CD4-positive, alpha-beta T cell treated with Interleukin-6 at 100 ng/mL for 8 hours (primary cell): Measurements from ENCODE around the gene ZNF70.

ENCODE experiments used
- DNase-seq: peaks from one replicate; pipeline ENCODE4 v3.0.0-alpha.2; 2020; ENCODE audit warnings: mixed read lengths, low spot score

Gene ZNF70

DNA sequence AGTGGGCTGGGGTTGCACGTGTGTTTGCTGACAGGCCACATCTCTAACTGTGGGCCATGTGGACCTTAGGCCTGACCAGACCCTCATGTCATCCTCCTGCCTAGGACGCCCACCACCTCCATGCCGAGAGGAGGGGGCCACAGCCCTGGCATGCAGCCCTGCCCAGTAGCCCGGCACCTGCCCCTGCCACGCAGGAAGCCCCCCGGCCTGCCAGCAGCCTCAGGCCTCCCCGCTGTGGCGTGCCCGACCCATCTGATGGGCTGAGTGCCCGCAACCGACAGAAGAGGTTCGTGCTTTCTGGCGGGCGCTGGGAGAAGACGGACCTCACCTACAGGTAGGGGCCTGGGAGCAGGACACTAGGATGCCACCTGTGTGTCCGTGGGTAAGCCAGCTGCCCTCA is 28.2 kb upstream of the ZNF70 start:
- no peak for DNase-seq

DNA sequence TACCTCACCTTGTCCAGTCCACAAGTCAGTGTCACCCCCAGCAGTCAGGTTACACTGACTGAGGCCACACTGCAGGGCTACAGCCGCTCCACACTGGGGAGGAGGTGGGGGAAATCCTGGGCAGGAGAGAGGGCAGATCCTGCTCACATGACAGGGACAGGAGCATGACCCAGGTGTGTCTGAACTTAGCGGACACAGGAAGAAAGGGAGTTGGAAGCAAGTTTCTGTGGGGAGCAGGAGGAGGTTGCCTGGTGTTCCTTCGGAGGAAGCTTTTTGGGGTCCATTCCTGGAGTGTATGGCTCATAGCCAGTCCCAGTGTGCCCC is 27.6 kb upstream of the ZNF70 start:
- DNase-seq, result no peak

DNA sequence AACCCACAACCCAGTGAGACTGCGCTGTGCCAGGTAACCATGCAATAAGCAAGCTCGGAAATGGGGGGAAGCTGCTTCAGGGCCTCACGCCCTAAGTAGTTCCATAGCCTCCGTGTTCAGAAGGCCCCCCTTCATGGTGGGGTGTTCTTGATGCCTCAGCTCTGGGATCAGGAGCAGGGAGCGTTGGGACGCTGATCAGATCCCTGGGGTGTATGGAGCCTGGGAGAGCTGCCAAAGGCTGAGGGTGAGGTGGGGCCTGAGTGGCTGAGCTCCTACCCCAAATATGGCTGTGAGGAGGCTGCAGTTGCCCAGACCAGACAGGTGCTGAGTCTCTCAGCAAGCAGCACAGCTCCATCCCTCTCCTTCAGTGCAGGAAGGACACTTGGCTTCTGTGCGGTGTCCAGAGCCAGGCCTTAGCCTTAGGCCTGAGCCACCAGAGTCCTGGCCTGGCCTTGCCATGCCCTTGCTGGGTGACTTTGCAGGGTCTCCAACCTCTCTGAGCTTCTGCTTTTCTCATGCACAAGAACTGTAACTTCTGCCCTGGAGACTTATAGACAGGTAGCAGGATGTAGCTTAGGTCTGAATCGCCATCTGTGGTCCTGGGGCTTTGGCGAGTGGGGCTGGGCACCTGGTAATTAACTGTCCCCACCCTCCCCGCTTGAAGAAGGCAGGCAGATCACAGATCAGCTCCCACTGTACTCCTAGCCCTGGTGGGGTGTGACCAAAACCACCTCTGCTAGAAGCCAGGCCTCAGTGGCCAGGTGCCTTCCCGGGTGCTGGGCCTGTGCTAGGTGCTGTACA is 27.1 kb upstream of the ZNF70 start:
- no peak for DNase-seq

DNA sequence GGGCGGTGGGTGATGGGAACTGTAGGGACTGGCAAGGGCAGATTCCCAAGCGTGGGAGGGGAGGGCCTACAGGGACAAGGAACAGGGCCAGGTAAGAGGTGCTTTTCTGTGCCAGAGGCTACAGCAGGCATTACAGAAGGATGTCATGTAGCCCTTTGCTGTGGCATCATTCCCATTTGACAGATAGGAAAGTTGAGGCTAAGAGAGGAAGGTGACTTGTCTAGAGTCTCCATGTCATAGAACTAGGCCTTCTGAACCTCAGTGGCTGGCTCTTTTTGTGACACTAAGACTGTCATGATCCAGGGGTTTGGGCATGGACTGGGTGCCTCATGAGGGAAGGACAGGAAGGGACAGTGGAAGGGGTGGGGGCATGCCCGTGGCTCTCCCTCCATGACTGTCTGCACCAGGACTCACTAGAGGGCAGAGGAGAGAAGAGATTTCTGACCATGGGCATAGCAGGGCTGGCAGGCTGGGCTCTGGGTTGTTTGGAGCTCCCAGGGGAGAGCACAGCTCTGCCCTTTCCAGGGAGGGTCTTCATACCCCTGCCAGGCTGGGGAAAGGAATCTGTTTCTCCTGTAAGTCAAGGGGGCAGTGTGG is 25.0 kb upstream of the ZNF70 start:
- no peak for DNase-seq

DNA sequence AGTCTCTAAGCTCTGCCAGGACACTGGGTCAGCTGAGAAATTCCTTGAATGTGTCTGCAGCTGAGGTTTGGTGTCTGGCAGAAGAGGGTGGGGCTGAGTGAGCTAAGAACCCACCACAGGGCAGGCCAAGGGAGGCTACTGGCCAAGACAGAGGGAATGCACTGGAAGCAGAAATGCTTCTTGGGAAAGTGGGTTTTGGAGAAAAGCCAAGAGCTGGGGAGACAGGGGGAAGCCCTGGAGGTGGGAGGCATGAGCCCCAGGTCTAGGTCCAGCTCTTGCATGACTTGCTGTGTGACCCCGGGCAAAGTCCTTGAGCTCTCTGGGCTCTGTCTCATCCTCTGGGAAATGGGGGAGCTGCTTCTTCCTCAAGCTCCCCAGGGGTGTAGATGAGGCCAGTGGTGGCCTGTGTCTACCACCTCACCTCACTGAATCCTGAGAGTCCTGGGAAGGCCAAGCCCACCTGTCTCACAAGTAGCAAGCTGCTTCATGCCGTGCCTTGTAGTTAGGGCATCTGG is 24.1 kb upstream of the ZNF70 start:
- DNase-seq, result no peak

DNA sequence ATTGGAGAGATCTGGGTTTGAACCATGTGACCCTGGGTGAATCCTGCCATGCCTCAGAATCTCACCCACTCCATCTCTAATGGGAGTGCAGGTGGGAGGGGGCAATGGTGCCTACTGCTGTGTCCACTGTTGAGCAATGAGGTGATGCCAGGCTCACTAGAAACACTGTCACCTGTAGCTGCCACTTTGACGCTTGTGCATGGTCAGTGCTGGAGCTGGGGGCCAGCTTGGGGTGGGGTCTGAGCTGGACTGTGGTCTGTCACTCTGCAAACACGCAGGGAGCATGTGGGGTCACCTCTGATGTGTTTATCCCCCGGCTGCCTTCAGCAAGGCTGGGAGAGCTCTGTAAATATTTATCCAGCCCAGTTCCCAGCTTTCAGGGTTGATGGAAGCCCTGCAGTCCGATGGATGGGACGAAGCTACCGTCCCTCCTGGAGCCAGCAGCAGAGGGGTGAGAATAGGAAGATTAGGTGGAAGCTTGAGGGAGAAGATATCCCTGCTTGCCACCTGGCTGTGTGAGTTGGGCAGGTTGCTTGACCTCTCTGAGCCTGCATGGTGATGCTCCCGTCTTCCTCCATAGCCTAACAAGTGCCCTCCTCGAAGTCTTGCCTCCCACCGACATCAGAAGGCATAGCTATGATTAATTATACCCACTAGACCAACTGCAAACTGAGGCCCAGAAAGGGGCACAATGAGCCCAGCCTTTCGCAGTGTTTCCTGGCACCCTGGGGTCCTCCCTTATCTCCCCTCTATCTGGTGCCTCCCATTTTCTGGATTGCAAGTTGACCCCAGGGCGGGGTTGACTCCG is 23.4 kb upstream of the ZNF70 start:
- DNase-seq, result no peak

DNA sequence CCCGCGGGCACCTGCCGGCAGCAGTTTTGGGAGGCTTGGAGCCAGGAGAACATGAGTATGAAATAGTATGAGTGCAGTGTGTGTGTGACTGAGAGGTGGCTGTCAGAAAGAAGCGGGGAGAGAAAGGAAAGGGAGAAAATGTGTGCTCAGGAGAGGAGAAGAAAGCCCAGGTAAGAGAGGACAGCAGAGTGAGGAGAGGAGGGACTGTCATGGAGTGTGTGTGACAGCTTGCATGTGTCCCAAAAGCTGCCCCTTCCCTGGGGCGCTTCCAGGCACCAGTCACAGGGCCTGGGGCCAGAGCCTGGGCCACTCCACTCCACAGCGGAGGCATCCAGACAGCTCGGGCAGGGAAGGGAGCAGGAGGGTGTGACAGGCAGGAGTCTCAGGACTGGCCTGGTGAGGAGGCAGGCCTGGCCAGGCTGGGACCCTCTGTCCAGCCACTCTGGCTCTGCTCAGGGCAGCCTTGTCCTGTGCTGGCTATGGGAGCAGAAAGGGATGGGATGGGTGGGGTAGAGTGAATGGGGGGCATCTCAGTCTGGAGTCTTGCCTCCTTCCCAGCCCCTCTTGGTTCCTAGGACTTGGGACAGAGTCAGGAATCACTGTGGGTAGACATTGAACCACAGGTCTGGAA is 22.7 kb upstream of the ZNF70 start:
- no peak for DNase-seq

DNA sequence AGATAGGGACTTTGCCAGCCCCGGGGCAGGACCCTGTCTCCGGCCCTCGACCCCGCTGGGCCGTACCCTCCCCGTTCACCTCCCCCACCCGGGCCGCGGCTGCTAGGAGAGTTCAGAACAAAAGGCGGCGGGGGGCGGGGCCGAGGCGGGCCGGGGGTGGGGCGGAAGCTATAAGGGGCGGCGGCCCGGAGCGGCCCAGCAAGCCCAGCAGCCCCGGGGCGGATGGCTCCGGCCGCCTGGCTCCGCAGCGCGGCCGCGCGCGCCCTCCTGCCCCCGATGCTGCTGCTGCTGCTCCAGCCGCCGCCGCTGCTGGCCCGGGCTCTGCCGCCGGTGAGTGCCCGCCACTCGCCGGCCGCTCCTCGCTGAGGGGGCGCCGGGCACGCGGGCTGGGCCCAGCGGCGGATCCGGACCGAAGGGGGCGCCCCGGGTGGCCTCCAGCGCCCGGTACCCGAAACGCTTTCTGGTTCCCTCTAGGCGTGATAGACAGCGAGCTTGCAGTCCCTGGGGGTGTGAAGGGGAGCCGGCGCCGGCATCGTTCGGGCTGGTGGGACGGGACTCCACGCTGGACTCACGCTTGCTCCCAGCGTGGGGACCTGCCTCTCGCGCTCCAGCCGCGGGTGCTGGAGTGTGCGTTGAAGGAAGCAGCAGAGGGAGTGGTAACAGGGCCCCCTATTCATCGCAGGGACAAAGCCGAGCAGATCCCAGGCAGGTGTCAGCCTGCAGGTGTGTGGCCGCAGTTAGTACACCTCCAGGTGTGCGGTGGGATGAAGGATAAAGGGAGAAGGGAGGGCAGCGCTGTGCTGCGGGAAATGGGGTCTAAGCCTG is 21.9 kb upstream of the ZNF70 start, which contains the start of gene MMP11:
TSS of gene MMP11 (plus strand) at position 201 of the 825 bp plus-strand sequence. CDS start at position 223, 22 bp downstream.
- peak; percentile 65 for DNase-seq

DNA sequence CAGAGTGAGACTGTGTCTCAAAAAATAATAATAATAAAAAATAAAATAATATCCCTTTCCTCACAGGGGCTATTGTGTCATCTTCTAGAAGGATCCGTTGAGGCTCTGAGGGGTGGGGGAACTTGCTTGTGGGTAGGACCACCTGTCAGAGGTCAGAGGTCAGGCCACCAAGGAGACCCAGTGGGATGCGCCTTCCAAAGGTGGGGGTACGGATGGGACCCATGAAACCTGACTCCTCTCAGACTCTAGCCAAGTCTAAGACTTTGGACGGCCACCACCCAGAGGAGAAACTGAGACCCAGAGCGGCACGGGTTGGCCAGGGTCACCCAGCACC is 21.4 kb upstream of the ZNF70 start:
- DNase-seq, result no peak

DNA sequence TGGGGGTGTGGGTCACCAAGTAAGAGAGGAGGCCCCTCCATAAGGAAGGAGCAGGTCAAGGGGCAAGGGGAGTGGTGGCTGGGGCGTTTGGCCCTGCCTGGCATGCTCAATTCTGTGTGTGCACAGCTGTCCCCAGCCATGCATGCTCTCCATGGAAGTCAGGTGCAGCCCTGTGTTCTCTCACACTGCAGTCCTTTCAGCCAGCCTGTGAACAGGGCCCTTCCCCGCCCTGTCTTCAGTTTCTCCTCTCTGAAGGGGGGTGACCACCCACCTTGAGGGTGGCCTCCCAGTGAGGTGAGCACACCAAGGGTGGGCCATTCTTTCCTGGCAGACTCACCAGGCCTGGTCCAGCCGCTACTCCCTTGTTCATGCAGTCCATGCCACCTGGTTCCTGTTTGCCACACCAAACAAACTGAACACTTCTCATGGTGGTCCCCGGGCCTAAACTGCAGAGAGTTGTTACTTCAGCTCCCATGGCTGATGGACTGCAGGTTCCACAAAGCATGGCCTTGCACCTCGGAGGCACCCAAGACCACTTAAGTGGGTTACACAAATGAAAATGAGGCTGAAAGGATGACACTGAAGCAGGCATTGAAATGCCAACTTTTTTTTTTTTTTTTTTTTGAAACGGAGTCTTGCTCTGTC is 18.5 kb upstream of the ZNF70 start:
- DNase-seq, result no peak

DNA sequence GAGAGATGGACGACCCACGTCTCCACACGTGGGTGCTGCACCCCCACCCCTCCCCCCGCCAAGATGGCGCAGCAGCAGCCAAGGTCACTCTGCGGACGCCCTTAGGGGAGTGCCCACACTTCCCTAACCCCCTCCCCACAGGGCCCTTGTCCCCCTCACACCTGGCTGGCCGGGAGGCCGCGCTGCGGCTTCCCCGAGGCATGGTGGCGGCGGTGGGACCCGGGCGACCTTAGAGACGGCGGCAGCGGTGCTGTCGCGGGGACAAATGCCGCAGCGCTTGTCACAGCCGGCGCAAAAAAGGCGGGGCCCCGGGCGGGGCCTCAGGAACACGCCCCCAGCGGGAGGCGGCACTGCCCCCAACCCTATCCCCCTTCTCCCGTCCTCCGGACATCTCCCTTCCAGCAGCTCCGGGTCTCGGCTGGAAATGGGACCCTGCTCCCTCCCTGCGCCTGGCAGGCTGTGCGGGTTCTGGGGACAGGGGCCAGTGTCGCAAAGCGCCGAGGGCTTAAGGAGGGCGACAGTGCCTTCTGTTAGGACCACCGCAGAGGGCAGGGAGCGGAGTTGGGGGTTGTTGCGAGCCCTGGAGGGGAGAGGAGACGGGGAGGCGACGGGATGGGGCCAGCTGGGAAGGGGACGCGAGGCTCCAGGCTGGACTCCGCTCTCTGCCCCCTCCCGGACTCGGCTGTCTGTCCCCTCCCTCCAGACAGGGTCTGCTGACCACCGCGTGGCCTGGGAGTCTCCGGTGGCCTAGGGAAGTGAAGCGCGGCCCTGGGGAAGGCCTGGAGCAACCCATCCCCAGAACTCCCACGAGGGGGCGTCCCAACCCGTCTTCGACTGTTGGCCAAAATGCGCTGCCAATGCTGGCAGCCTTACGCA is 17.0 kb upstream of the ZNF70 start, which contains the start of gene CHCHD10:
TSS of gene CHCHD10 (minus strand) at position 300 of the 876 bp plus-strand sequence. CDS start at position 202, 98 bp downstream.
- peak; percentile 70 for DNase-seq

DNA sequence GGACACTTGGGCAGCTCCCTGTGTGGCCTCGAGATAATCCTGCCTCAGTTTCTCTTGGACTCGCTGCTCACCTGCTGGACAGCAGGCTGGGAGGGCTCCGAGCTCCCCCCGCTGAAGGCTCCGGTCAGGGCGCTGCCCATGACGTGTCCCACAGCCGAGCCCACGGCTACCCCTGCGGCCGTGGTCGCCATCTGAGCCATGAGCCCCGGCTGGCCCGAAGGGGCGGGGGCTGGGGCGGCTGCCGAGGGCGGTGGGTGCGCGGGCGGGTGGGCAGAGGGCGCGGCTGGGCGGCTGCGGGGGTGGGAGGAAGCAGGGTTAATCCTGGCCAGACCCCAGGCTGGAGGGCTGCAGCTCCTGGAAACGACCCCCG is 16.4 kb upstream of the ZNF70 start:
- DNase-seq, result no peak

DNA sequence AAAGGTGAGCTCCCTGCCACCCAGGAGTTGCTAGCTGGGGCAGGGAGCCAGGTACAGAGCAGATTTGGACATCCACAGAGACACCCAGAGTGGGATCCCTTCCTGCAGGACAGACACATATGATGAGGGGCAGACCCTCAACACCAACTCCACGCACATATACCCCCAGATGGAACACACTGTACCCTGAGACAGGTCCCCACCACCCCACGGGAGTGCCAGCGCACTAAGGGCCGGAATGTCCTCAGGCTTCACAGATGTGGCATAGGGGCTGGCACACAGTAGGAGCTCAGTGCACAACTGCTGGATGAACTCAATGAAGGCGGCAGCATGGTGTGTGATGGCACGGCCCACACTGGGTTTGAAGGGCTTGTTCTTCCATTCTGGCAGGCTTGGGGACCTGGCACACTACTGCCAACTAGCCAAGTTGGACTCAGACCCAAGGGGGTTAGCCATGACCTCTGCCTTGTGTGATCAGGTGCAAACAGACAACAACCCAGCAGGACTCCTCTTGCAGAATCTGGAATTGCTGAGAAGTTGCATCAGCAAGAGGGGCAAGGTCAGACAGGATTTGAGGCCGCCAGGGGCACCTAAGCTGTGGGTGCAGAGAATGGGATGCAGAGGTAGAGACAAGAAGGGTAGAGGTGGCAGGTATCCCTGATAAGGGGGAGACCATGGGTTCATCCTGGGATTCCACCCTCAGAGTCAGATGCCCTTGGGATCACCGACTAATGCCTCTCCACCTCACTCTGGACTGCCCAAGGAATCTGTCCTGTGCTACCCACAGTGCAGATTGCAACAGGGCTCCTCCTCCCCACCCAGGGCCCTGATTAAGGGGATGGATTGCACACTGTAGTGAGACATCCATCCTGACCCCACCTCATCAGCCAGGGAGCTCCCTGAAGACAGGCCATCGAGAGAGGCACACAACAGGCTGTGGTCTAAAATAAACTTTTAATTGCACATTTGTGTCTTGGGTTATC is 14.3 kb upstream of the ZNF70 start:
- no peak for DNase-seq

DNA sequence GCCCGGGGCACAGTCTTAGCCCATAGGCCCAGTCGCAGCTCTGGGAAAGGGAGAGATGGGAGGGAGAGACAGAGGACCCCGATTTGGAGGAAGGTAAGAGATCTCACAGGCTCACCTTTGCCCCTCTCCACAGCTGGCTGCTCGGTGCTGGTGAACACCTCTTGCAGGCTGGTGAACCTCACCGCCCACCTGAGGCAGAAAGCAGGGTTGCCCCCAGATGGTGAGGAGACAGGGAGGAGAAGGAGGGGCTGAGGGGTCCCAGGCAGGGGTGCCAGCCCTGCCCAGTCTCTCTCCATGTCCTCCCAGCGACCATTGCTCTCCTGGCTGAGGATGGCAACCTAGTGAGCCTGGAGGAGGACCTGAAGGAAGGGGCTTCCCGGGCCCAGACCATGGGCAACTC is 13.0 kb upstream of the ZNF70 start:
- DNase-seq, result no peak

DNA sequence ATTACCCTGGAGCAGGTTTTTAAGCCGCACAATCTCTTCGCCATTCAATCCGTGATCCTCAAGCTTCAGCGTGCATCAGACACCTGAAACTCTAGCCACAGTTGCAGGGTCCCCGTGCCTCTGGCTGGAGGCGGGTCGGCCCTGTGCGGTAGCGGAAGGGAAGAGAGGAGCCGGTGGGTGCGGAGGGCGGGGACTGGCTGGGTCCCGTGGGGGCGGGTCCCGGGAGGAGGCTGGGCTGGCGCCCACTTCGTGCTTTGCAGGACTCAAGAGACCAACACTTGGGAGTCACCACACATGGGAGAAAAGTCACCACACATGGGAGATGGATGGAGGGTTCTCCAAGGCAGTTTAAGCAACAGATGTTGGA is 12.7 kb upstream of the ZNF70 start:
- peak; percentile 49 for DNase-seq

DNA sequence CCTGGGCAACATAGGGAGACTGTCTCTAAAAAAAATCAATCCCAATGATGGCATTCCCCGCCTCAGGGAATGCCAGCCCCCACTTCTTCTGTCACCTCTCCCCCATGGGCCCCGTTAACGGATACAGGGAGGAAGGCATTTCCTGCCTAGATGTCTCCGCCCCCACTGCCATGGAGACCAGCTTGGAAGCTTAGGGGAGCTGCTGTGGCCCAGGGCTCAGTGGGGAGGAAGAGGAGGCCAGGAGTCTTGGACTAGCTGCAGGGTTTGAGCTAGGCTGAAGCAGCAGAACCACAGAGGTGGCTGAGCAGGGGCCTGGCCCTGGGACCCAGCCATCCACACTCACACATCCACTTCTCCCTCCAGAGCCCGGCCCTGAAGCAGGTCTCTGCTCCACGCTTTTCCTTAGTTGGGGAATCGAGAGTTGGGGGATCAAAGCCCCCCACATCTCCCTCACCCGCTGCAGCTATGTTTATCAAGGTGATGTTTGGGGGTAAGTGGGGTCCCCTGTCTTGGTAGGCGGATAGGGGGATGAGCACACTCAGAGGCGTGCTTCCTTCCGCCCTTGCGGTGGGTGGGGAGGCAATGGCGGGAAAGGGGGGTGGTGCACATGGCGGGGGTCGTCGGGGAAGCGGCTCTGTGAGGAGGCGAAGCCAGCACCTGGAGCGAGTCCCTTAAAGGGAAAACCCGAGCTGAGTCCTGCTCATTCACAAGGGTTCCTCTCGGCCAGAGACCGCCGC is 12.1 kb upstream of the ZNF70 start, which contains the start of gene C22orf15:
TSS of gene C22orf15 (plus strand) at position 149 of the 737 bp plus-strand sequence. CDS start at position 466, 317 bp downstream.
- DNase-seq, result no peak

DNA sequence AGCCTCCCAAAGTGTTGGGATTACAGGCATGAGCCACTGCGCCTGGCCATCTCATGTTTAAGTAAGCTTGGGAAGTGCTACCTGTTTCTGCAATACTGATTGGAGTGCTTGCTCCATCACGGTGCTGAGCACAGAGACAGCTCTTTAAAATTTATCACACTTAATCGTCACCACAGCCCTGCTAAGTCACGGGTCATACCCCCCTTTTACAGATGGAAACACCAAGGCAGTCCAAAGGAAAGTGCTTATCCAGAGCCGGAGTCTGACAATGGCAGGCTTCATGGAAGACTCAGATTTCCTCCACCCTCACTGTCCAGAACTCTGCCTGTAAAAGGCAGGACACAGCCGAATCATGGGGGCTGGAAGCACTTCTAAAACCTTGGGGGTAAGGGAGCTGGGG is 9.1 kb upstream of the ZNF70 start:
- no peak for DNase-seq

DNA sequence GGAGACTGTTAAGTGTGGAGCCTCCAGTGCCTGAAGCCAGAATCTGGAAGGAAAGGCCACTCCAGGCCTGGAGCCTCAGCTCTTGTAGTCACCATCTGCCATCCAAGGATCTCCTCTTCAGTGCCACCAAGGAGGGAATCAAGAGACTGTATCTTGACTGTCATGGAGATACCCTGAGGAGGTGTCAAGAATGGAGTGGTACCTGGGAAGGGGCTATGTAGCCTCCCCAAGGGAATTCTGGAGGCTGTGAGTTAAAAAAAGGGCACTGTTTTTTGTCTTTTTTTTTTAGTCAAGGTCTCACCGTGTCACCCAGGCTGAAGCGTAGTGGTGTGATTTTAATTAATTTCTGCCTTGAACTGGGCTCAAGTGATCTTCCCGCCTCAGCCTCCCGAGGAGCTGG is 8.7 kb upstream of the ZNF70 start:
- no peak for DNase-seq
